GM19023 (cell line): ENCODE data around the gene RRAD.

Experiments
- ATAC-seq: cut with Tn5 transposase; IDR thresholded peaks from one replicate; pipeline ENCODE4 v1.9.1; 2021; ENCODE audit warnings: mild to moderate bottlenecking, moderate library complexity; ENCODE audit not compliant: unreplicated experiment

RRAD gene

GRCh38 chr16:66885491-66885890, 39.8 kb downstream of the RRAD start:
- ATAC-seq, result no peak

GRCh38 chr16:66882702-66883101, 42.6 kb downstream of the RRAD start:
- no peak for ATAC-seq

- no peak for ATAC-seq
These were observed 43.3 kb downstream of the RRAD start for GRCh38 chr16:66881964-66882508.

- no peak for ATAC-seq
These were observed 43.8 kb downstream of the RRAD start for GRCh38 chr16:66881560-66881959.

GRCh38 chr16:66881014-66881417, 44.3 kb downstream of the RRAD start:
- ATAC-seq, result no peak

GRCh38 chr16:66880288-66881013, 44.9 kb downstream of the RRAD start, which contains the start of gene PDP2:
PDP2 (plus strand) TSS chr16:66880515; CDS start chr16:66884285, 3,770 bp downstream.
- ATAC-seq, result peak; percentile 98

- no peak for ATAC-seq
These were observed 47.3 kb downstream of the RRAD start for GRCh38 chr16:66878067-66878466.

- ATAC-seq, result no peak
These were observed 51.1 kb downstream of the RRAD start for GRCh38 chr16:66874079-66874775.

GRCh38 chr16:66873685-66874055, 51.7 kb downstream of the RRAD start:
- ATAC-seq, result no peak

- ATAC-seq, result peak; percentile 89
These were observed 52.2 kb downstream of the RRAD start for GRCh38 chr16:66872943-66873684.

GRCh38 chr16:66872559-66872942, 52.8 kb downstream of the RRAD start:
- ATAC-seq, result no peak

GRCh38 chr16:66871840-66872239, 53.5 kb downstream of the RRAD start:
- ATAC-seq, result no peak
